HG03095 (cell line): ENCODE data around the gene CPPED1.
"Not testable (repeated sequence)": the region's sequence is repeated elsewhere in the genome, so short reads cannot be mapped to it uniquely, and the experiment has no call there.

Source experiments
- ATAC-seq: cut with Tn5 transposase; IDR thresholded peaks from one replicate; pipeline ENCODE4 v1.9.1; 2021; ENCODE audit warnings: moderate library complexity; ENCODE audit not compliant: unreplicated experiment

The CPPED1 gene

DNA sequence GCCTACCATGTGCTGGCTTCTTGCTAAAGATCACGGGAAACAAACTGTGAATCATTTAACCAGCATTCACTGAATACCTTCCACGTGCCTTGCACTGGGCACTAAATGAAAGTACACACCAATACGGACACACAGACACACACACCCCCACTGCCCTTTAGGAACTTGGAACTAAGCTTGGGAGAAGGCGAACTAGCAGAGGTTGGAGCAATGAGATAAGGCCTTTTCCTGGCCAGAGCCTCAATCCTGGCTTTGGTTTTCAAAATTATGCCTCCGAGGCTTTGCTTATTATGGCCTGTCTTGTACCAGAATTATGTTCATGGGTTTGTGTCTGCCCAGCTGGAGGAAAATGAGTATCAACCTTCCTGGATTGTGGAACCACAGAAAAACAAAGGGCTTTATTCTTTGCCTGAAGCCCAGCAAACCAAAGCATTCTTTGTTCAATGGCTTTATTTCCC, 32.3 kb downstream of the CPPED1 start:
- no peak for ATAC-seq

DNA sequence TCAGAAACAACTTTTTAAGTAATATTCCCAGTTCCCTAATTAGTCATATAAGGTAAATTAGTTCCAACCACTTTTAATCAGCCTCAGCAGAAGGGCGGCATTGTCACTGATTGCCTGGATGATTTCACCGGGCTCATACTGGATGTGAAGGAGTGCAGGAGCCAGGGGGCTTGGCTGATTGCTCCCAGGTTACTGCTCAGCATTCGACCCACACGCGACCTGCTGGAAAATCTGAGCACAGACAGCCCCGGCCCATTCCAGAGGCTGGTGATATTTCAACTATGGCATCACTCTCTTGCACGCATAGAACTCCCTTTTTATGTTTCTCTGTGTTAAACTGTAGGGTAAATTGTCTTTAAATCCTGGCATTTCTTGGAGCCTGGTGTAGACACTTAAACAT, 34.2 kb downstream of the CPPED1 start:
- ATAC-seq: no peak

DNA sequence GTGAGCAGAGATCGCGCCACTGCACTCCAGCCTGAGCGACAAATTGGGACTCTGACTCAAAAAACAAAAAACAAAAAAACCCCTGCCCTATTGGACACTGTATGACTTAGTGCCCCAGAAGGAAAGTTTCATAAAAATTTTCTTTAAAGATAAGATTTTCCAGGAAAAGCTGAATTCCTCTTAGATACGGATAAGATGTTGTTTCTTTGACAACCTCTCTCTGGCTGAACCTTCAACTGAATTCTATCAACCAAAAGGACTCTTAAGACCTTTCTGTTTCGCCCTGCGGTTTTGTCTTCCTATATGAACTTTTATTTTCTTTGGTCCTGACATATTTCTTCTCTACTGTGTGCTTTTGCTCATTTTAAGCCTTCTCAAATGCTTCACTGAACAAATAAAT, 35.8 kb downstream of the CPPED1 start:
- no peak for ATAC-seq

DNA sequence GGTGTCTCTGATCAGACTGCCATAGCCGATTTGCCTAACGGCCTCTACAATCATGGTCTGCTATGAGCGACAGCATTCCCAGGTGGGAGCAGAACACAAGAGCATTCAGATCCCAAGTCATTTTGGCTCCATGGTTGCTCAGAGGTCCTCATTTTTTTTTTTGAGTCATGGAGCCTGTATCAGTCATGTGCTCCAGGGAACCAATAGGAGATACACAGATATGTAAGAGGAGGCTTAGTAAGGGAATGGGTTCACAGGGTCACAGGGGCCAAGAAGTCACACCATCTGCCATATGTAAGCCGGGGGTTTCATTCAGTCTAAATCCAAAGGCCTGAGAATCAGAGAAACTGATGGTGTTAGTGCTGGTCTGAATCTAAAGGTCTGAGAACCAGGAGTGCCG, 36.8 kb downstream of the CPPED1 start:
- ATAC-seq: no peak

DNA sequence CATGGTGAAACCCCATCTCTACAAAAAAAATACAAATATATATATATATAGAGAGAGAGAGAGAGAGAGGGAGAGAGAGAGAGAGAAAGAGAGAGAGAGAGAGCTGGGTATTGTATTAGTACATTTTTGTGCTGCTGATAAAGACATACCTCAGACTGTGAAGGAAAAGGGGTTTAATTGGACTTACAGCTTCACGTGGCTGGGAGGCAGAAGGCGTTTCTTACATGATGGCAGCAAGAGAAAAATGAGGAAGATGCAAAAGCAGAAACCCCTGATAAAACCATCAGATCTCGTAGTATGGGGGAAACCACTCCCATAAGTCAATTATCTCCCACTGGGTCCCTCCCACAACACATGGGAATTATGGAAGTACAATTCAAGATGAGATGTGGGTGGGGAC, 37.5 kb downstream of the CPPED1 start:
- not testable (repeated sequence) for ATAC-seq

DNA sequence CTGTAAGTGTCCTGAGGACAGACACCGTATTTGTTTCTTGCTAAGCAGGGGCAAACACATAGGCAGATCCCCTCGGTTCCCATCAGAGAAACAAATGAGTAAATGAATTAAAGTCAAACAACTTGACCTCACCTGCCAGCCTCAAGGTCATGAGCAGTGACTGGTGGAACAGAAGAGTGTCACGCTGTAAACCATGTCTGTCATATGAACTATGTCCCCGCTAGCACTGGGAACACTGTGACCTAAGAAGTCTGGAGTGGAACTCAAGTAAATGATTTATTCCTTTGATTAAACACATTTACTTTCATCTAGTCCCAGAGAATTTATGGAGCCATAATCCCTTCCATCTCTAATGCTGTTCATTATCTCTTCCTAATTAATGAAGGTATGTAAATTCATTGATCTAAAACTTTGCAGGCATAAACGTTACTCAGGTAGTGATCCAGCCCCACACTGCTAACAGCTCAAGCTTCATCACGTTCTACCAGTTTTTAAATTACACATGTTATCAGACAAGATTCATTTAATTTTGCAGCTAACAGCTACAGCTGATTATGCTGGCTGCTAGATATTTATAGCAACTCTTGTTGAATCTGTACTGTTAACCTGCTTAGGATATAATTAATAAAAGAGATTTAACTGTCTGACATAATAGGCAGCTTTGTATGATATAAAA, 38.7 kb downstream of the CPPED1 start:
- ATAC-seq: no peak

DNA sequence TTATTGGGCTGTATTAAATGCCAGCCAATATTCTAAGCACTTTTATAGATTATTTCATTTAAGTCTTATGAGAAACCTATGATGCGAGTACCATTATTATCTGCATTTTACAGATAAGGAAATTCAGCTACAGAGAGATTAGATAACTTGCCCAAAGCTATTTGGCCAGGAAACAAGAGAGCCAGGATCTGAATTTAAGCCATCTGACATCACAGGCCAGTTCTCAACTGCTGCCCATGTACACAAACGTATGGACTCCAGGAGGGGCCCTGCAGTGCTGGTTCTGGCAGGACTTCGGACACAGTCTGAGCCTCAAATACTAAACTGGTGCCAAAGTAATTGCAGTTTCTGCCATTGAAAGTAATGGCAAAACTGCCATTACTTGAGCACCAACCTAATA, 40.2 kb downstream of the CPPED1 start:
- no peak for ATAC-seq

DNA sequence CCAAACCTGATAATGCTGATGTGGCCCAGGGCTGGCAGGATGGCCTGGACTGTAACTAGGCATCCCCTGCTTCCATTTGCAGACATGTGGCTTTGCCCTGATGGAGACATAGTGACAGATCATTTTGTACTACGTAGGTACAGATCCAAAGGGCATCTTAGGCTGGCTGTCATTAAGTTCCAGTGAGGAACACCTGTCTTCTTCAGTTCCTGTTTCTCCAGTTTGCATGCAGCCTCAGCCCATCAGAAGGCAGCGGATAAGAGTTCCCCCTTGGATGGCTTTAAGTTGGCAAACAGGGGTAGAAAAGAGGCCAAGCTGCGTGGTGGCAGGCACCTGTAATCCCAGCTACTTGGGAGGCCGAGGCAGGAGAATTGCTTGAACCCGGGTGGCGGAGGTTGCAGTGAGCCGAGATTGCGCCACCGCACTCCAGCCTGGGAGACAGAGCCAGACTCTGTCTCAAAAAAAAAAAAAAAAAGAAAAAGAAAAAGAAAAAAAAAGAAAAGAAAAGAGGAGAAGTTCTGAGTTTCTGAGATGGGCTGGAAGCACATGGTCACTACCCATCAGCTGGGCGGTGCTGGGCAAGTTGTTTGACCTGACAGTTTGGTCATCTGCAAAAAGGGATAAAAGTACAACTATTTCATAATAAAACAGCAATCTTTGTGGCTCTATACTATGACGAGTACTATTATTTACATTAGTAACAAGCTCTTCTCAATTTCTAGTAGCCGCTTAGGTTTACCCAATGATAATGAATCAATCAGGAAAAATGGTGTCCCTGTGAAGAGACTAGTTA, 42.7 kb downstream of the CPPED1 start:
- ATAC-seq: no peak

DNA sequence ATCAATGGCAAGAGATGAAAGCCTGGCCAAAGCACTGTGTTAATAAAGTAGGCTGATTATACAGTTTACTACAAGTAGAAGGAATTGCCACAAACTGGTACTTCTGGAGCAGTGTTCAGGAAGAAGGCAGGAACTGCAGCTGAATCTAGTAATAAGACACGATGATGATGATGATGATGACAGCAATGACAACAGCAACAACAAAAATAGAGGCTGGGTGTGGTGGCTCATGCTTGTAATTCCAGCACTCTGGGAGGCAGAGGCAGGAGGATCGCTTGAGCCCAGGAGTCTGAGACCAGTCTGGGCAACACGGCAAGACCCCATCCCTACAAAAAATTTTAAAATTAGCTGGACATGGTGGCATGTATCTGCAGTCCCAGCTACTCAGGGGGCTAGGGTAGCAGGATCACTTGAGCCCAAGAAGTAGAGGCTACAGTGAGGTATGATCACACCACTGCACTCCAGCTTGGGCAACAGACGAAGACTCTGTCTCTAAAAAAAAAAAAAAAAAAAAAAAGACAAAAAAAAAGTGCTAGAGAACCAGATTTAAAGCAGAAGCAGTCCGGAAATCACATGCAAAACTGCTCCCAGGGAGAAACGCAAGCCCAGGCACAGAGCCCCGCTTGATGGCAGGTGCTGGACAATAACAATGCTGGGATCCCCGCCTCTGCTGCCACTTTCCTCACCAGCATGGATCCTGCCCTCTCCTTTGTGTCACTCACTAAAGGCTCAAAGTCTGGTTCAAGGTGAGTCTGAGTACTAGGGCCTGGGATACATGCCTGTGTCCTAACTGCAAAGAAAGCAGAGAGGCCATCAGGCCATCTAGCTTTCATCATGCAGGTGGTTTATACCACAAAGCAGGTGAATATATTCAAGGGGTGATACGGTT, 44.8 kb downstream of the CPPED1 start:
- no peak for ATAC-seq

DNA sequence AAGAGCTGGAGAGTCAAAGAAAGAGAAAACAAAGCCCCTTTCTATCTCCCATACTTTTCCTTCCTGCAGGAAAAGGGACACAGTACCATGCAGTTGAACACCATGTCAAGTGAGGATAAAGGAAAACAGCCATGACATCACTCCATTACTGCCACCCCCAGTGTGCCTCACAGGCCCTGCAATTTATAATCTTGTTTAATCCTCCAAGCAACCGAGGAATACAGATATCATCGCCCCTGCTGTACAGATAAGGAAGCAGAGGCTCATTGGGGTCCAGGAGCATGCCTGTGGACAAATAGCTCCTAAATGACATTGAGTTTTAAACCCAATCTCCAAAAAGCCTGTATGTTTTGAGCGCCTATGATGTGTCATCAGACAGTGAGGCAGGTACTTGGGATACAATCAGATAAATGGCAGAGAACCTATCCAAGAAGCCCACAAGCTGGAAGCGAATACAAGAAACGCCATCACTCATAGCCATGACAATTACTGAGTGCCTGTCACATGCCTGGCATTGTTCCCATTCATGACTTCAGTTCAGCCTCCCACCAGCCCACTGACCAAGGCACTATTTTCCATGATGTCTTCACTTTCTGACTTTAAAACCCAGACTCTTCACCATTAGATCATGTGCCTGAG, 45.5 kb downstream of the CPPED1 start:
- ATAC-seq: no peak

DNA sequence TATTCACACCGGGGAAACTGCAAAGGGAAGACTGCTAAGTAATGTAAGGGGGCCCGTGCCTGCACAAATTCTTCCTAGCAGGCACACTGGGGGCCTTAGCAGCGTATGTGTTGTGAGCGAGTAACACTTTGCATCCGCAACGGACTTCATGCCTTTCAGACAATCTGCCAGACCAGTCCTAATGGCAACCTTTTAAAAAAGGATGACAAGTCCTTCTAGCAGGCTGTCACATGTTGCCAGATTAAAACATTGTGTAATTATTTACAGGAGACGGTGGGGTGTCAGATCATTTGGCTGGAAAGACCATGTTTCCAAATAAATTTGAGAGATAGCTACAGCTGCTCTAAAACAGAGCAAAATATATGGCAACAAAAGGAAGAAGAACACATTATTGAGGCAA, 46.1 kb downstream of the CPPED1 start:
- no peak for ATAC-seq

DNA sequence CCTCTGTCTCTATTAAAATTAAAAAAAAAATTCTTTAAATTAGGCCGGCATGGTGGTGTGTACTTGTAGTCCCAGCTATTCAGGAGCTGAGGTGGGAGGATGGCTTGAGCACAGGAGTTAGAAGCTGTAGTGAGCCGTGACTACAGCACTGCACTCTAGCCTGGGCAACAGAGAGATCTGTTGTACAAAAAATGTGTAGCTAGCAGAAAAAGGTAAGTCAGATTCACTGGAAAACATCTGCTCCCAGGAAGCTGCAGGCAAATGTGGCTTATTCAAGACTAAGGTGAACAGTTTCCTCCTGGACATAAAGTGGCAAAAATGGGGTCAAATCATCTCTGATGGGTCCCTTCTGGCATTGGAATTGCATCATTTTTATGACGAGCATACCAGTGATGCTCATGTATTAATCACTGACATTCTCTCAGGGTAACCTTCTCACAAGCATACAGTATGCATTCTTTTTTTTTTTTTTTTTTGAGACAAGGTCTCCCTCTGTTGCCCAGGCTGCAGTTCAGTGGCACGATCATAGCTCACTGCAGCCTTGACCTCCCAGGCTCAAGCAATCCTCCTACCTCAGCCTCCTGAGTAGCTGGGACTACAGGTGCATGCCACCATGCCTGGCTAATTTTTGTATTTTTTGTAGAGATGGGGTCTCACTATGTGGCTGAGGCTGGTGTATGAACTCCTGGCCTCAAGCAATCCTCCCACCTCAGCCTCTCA, 48.7 kb downstream of the CPPED1 start:
- no peak for ATAC-seq

DNA sequence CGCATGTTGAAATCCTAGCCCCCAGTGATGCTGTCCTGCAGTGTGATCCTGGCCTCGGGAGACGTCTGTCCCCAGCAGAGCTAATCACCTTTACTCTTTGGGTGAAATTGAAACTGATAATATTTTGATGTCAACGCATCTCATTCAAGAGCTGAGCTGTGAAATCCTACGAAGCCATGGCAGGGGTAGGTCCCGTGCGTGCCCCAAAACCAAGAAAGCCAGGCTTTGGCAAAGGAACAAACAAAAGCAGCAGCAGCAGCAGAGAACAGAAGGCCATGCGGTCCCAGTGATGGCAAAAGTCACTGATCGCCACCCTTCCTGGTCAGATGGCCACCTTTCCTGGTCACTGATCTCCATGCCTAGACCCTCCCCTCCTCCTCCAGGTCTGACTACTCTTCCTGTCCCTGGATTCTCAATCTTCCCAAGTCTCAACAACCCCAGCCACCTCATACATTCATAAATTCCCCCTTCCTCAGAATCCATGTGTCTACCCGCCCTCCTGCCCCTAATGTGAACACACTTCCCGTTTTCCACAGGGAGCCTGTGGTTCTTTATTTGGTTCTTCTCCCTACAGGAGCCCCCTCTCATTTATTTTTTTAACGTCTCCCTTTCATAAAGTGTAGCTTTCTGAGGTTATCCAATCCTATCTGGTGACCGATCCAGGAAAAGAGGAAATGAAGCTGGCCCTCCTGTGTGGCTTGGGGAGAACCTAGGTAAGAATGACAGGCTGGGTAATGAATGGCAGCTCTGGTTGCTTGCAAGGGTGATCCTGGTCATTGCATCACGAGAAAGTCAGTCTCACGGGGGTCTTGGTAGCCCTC, 50.3 kb downstream of the CPPED1 start:
- ATAC-seq: no peak

DNA sequence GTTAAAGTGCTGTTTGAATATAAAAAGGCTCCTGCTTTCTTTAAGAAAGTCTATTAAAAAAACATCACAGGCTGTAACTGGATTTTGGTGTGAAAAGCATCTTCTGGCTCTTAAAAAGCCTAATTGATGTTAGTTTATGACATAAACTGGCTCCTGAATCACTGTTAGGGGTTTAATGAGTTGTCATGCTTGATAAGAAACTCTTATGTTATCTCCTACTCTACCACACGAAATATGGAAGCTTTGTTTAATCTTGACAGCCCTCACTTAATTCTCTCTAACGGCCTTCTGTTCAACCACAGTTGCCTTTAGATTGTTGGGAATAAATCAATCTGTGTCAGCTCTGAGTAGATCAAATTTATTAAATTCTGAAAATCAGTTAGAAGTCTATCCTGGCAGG, 51.5 kb downstream of the CPPED1 start:
- ATAC-seq: no peak

DNA sequence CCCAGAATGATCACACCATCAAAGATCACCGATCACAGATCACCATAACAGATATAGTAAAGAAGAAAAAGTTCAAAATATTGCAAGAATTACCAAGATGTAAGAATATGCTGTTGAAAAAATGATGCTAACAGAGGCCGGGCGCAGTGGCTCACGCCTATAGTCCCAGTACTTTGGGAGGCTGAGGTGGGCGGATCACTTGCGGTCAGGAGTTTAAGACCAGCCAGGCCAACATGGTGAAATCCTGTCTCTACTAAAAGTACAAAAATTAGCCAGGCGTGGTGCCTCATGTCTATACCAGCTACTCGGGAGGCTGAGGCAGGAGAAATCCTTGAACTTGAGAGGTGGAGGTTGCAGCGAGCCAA, 53.2 kb downstream of the CPPED1 start:
- no peak for ATAC-seq

DNA sequence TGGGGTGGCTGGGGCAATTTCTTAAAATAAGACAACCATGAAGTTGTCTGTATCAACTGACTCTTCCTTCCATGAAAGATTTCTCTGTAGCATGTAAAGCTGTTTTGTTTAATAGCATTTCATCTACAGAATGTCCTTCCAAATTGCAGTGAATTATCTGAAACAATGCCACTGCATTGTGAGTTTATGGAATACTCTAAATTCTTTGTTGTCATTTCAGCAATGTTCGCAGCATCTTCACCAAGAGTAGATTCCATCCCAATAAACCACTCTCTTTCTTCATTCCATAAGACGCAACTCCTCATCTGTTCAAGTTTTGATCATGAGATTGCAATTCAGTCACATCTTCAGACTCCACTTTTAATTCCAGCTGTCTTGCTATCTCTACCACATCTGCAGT, 54.6 kb downstream of the CPPED1 start:
- no peak for ATAC-seq

DNA sequence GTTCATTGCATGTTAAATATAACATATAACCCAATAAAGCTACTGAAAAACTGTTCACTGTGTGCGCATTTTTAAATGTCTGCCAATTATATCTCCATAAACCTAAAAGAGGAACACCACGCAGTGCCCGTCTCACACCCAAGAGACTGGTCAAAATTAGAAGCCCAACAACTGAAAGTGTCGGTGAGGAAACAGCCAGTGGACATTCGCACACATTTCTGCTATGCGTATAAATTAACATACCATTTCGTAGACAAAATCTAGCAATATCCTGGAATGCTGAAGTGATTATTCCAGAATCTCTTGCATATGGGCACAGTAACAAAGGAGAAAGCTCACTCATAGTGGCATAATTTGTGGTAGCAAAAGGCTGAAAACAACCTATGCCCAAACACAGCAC, 55.9 kb downstream of the CPPED1 start:
- ATAC-seq: no peak

DNA sequence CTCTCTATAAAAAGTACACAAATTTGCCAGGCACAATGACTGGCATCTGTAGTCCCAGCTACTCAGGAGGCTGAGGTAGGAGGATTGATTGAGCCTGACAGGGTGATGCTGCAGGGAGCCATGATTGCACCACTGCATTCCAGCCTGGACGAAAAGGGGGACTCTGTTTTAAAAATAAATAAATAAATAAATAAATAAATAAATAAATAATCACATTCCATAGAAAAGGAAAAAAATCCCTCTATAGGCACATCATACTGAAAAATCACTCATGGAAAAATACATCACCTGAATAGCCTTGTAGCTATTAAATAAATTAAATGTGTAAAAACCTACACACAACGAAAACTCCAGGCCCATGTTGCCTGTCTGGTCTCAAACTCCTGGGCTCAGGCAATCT, 56.4 kb downstream of the CPPED1 start:
- ATAC-seq: no peak

DNA sequence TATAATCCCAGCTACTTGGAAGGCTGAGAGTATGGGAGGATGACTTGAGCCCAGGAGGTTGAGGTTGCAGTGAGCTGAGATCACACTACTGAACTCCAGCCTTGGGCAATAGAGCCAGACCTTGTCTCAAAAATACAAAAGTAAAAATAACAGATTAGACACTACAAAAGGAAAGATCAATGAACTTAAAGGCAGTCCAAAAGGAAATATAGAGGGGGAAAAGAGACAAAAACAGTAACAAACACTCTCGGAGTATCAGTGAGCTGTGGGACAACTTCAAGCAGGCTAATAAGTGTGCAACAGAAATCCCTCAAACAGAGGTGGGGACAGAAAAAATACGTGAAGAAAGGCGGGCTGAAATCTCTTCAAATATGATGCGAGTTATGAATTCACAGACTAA, 58.8 kb downstream of the CPPED1 start:
- ATAC-seq: no peak

DNA sequence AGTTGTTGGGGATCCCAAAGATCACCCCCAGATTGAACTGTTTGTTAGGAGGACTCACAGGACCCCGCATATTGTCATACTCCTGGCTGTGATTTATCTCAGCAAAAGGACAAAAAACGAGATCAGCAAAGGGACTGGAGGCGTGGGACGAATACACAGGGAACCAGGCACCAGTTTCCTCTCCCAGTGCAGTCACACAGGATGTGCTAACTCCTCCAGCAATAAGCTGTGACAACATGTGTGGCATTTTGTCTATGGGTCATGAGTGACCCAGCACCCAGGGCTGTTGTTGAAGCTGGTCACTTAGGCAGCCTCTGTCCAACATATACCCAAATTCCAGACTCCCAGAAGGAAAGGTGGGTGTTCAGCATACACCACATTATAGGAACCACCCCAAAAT, 60.9 kb downstream of the CPPED1 start:
- ATAC-seq: no peak
